ENCODE results near the gene UNC13D. TPM values are rescaled to one million over a fixed set of nuclear protein-coding genes. Genes with fewer than 3 reads are reported as not detected.

Gene UNC13D
- total RNA-seq, 1 experiment from 2014 or later, result 104 TPM

- CTCF ChIA-PET, result interaction anchor here (0.6 to 4.2 kb wide), 3 partner anchors 18 to 72 kb away, joined by 3 to 22 read pairs (median 3); partner anchors contain the start of gene TRIM47
- no peak for TF ChIP-seq CTCF (IDR thresholded peaks at IDR 0.05; ENCODE audit: unreplicated experiment)
- no peak for DNase-seq
- no peak overlapping the region for H3K27ac Mint-ChIP-seq (ENCODE audit: unreplicated experiment)
- no TSS peak for BruUV-seq (replicated peaks)
- H3K36me3 Mint-ChIP-seq (ENCODE audit: insufficient read depth, unreplicated experiment), result peaks cover 89% of the 10 kb centered on the region
- H3K4me1 Mint-ChIP-seq (ENCODE audit: low read depth, unreplicated experiment), result peaks cover 18% of the 10 kb centered on the region
- H3K27me3 Mint-ChIP-seq (ENCODE audit: unreplicated experiment), result no peaks in the 10 kb centered on the region
- H3K9me3 Mint-ChIP-seq (ENCODE audit: low read depth, unreplicated experiment), result no peaks in the 10 kb centered on the region
- peak overlapping the region; percentile 21 for H3K4me3 Mint-ChIP-seq (ENCODE audit: low read depth, unreplicated experiment)
- intact Hi-C loops (cut with micrococcal nuclease; ENCODE audit: unreplicated experiment), result loop anchor here (5.0 kb wide), 1 partner anchor 39 kb away; no protein-coding TSS in a partner anchor
Measured at GRCh38 chr17:75847614-75848522, 3.7 kb upstream of the UNC13D start.

GRCh38 chr17:75846692-75847613 lies 2.7 kb upstream of the UNC13D start:
- CTCF ChIA-PET, result interaction anchor here (2.6 to 4.2 kb wide), 3 partner anchors 8 to 31 kb away, joined by 19 to 46 read pairs (median 22); partner anchors contain the start of genes TRIM47 and WBP2

GRCh38 chr17:75845933-75846691 lies 1.9 kb upstream of the UNC13D start:
- peaks cover 18% of the 10 kb centered on the region for H3K4me1 Mint-ChIP-seq (ENCODE audit: low read depth, unreplicated experiment)
- no peaks in the 10 kb centered on the region for H3K27me3 Mint-ChIP-seq (ENCODE audit: unreplicated experiment)
- BruUV-seq (replicated peaks), result TSS peak; percentile 15
- H3K4me3 Mint-ChIP-seq (ENCODE audit: low read depth, unreplicated experiment), result peak overlapping the region; percentile 68
- CTCF ChIA-PET, result interaction anchor here (0.5 to 4.2 kb wide), 14 partner anchors 9 to 1336 kb away, joined by 3 to 46 read pairs (median 5); partner anchors contain the start of genes MRPL38, TRIM47, TRIM65 and WBP2
- intact Hi-C loops (cut with micrococcal nuclease; ENCODE audit: unreplicated experiment), result loop anchor here (5.0 kb wide), 1 partner anchor 41 kb away; no protein-coding TSS in a partner anchor
- TF ChIP-seq CTCF (IDR thresholded peaks at IDR 0.05; ENCODE audit: unreplicated experiment), result no peak
- H3K36me3 Mint-ChIP-seq (ENCODE audit: insufficient read depth, unreplicated experiment), result peaks cover 85% of the 10 kb centered on the region
- peak overlapping the region; percentile 94 for H3K27ac Mint-ChIP-seq (ENCODE audit: unreplicated experiment)
- H3K9me3 Mint-ChIP-seq (ENCODE audit: low read depth, unreplicated experiment), result no peaks in the 10 kb centered on the region
- DNase-seq, result peak; percentile 35

More at GRCh38 chr17:75846692-75847613, 2.7 kb upstream of the UNC13D start:
- BruUV-seq (replicated peaks), result no TSS peak
- Mint-ChIP-seq H3K4me1 (ENCODE audit: low read depth, unreplicated experiment) (peaks cover 18% of the 10 kb centered on the region), H3K4me3 (ENCODE audit: low read depth, unreplicated experiment) (peak overlapping the region; percentile 21), H3K36me3 (ENCODE audit: insufficient read depth, unreplicated experiment) (peaks cover 91% of the 10 kb centered on the region), H3K27me3 (ENCODE audit: unreplicated experiment) (no peaks in the 10 kb centered on the region), H3K27ac (ENCODE audit: unreplicated experiment) (peak overlapping the region; percentile 94), H3K9me3 (ENCODE audit: low read depth, unreplicated experiment) (no peaks in the 10 kb centered on the region)
- no peak for TF ChIP-seq CTCF (IDR thresholded peaks at IDR 0.05; ENCODE audit: unreplicated experiment)
- intact Hi-C loops (cut with micrococcal nuclease; ENCODE audit: unreplicated experiment), result loop anchor here (5.0 kb wide), 1 partner anchor 40 kb away; no protein-coding TSS in a partner anchor
- no peak for DNase-seq

All from Calu3 (cell line).